GM12878 (cell line): ENCODE results near the gene FLT1. TPM values are rescaled to one million over a fixed set of nuclear protein-coding genes. Genes with fewer than 3 reads are reported as not detected.

Experiments
- ATAC-seq: fragments of 200-7000 bp; cut with Tn5 transposase; 3 replicates; pipeline ENCODE4 v1.9.1; 2020; ENCODE audit warnings: mild to moderate bottlenecking, moderate library complexity
- BruUV-seq: library from RNA; stranded (reverse); fragments of 400-500 nt; replicated peaks from 2 replicates; lab custom pipeline; 2021; lab: Mats Ljungman, UMichigan
- CTCF ChIA-PET: fragments of 300-600 bp; sonication (Branson Sonifier 250); formaldehyde crosslinking; extraction: SDS; loops from one replicate; lab custom pipeline; 2021; ENCODE audit warnings: inconsistent platforms; lab: Yijun Ruan, JAX
- POLR2A ChIA-PET: fragments of 350-600 bp; formaldehyde crosslinking; extraction: SDS; loops from one replicate; lab custom pipeline; 2021; ENCODE audit warnings: inconsistent platforms; lab: Charles Lee
- RAD21 ChIA-PET: fragments of 300-600 bp; sonication (Branson Sonifier 250); formaldehyde crosslinking; loops from one replicate; lab custom pipeline; 2023; ENCODE audit warnings: antibody characterized with exemption; ENCODE audit not compliant: unreplicated experiment; lab: Charles Lee
- SMC1A ChIA-PET: fragments of 300-600 bp; sonication (Branson Sonifier 250); formaldehyde crosslinking; loops from one replicate; lab custom pipeline; 2023; ENCODE audit not compliant: unreplicated experiment, uncharacterized antibody; lab: Charles Lee
- DNase-seq: peaks from one replicate; pipeline ENCODE4 v3.0.0-alpha.2; 2011; ENCODE audit warnings: low read depth, low spot score
- FAIRE-seq: peaks from 3 replicates; lab custom pipeline; 2011; peaks lifted over from hg19 to GRCh38; lab: Jason Lieb, UNC
- H2AFZ ChIP-seq: 2 replicates; pipeline ENCODE4 v1.6.0; 2011; ENCODE audit warnings: low read depth, low read length, control low read depth; ENCODE audit not compliant: control insufficient read depth
- H3K27ac ChIP-seq: 2 replicates; pipeline ENCODE4 v1.5.1; 2011; ENCODE audit warnings: control low read depth; ENCODE audit not compliant: control insufficient read depth, insufficient read depth
- H3K27me3 ChIP-seq, 2 experiments: replicated peaks in 1 of 2; 2 replicates each; pipeline versions ENCODE4 v1.6.0 to v1.6.1; 2011; ENCODE audit warnings: low read length in 1 of 2; ENCODE audit not compliant: control insufficient read depth in 2 of 2, insufficient read depth in 2 of 2
- H3K36me3 ChIP-seq, 2 experiments: 2 replicates each; pipeline ENCODE4 v1.5.1; 2011; ENCODE audit warnings: low read length in 1 of 2; ENCODE audit not compliant: control insufficient read depth in 2 of 2, insufficient read depth in 2 of 2
- H3K4me1 ChIP-seq: 2 replicates; pipeline ENCODE4 v1.6.1; 2011; ENCODE audit warnings: mild to moderate bottlenecking, low read length, moderate library complexity, mixed read lengths; ENCODE audit not compliant: control insufficient read depth, insufficient read depth
- H3K4me2 ChIP-seq: 2 replicates; pipeline ENCODE4 v1.6.0; 2011; ENCODE audit warnings: control low read depth; ENCODE audit not compliant: control insufficient read depth, insufficient read depth
- H3K4me3 ChIP-seq: fragments of 200-600 bp; sonication (generic); 2 replicates; pipeline ENCODE4 v1.5.1; 2016
- H3K79me2 ChIP-seq: 2 replicates; pipeline ENCODE4 v1.6.0; 2011; ENCODE audit warnings: low read length; ENCODE audit not compliant: control insufficient read depth, insufficient read depth
- H3K9ac ChIP-seq: 2 replicates; pipeline ENCODE4 v1.8.0; 2011; ENCODE audit warnings: low read length, control low read depth, mixed read lengths; ENCODE audit not compliant: control insufficient read depth, insufficient read depth
- H3K9me3 ChIP-seq: replicated peaks from 3 replicates; pipeline ENCODE4 v1.5.1; 2011; ENCODE audit warnings: mild to moderate bottlenecking, low read length; ENCODE audit not compliant: control insufficient read depth, insufficient read depth
- H4K20me1 ChIP-seq: 2 replicates; pipeline ENCODE4 v1.6.0; 2011; ENCODE audit not compliant: control insufficient read depth, insufficient read depth
- KAT2A ChIP-seq: conservative IDR thresholded peaks from 2 replicates; pipeline ENCODE4 v1.6.1; 2011; ENCODE audit warnings: low read depth, low read length; ENCODE audit not compliant: control insufficient read depth
- LARP7 ChIP-seq: fragments of 450-650 bp; IDR thresholded peaks from 2 replicates; pipeline ENCODE4 v1.6.1; 2017; ENCODE audit warnings: mild to moderate bottlenecking
- MEF2A ChIP-seq: IDR thresholded peaks from 2 replicates; pipeline ENCODE4 v1.6.1; 2011; ENCODE audit warnings: low read depth, mild to moderate bottlenecking, low read length, moderate library complexity; ENCODE audit not compliant: insufficient read depth
- WGBS: methylation state at CpG from one replicate; pipeline ENCODE4 v1.1.6; 2016; ENCODE audit warnings: low lambda C conversion rate; ENCODE audit not compliant: insufficient replicate concordance, insufficient coverage; ENCODE audit errors: missing lambda C conversion rate; 5-methylcytosine and 5-hydroxymethylcytosine counted together
- in situ Hi-C: fragments of 300-500 bp; cut with MboI; formaldehyde crosslinking; loops from 9 replicates; pipeline ENCODE4 v1.14.3; 2018; ENCODE audit warnings: mixed read lengths
- intact Hi-C: fragments of 100-400 bp; cut with micrococcal nuclease; formaldehyde crosslinking; loops from one replicate; pipeline ENCODE4 v1.14.2; 2022; ENCODE audit not compliant: unreplicated experiment
- polyA plus RNA-seq, 11 experiments: library from polyadenylated mRNA; depleted of rRNA in 4 of 11; unstranded in 6 of 11; stranded (reverse) in 5 of 11; fragments of >200 nt; fragmentation: Nextera tagmentation in 4 of 11; fragmentation: Illumina TruSeq in 1 of 11; extraction: Ambion mirVana in 4 of 11; extraction: Trizol in 1 of 11; gene quantifications; 1 replicate in 1 of 11; 2 replicates in 10 of 11; pipeline versions ENCODE4 v1.2.1 to v1.2.3, GENCODE V29; 2011 to 2016; ENCODE audit warnings: inconsistent platforms in 2 of 11, missing spikeins in 2 of 11, low read depth in 1 of 11
- total RNA-seq, 4 experiments: library from RNA; depleted of rRNA in 3 of 4; stranded (reverse); fragments of >200 nt in 3 of 4; fragmentation: Illumina TruSeq in 1 of 4; extraction: Trizol in 1 of 4; gene quantifications; 2 replicates each; pipeline versions ENCODE4 v1.2.1 to v1.2.3, GENCODE V29; 2013 to 2021
- TF ChIP-seq, protein P1 (sequence below): fragments of 450-650 bp; formaldehyde crosslinking; IDR thresholded peaks from 2 replicates; pipeline ENCODE4 v1.5.0; 2022; ENCODE audit warnings: mild to moderate bottlenecking, missing genetic modification characterization

Gene FLT1
- total and polyA plus RNA-seq, 10 of the 15 experiments (the other 5 are each of a cell fraction or from before 2014, with no cell fraction given) = 0.55 to 5.6 (median 0.84) TPM

- no peak overlapping the region for H3K4me2 ChIP-seq
- SMC1A ChIA-PET = interaction anchor here (0.7 kb wide), 1 partner anchor 1705 kb away, joined by 3 read pairs; no protein-coding TSS in a partner anchor
- H3K79me2 ChIP-seq = no peaks in the 10 kb centered on the region
- RAD21 ChIA-PET = interaction anchor here (2.0 kb wide), 1 partner anchor 171 kb away, joined by 5 read pairs; no protein-coding TSS in a partner anchor
- H3K27me3 ChIP-seq = peaks cover 15 to 33% of the 10 kb centered on the region in 2 experiments
- H3K4me1 ChIP-seq = no peaks in the 10 kb centered on the region
- no peak overlapping the region for H3K4me3 ChIP-seq
- CTCF ChIA-PET = no interaction called here
- no peak for ATAC-seq
- FAIRE-seq = no peak
- intact Hi-C loops (no loop called here), in situ Hi-C loops (no loop called here)
- no peaks in the 10 kb centered on the region for H4K20me1 ChIP-seq
- no peak for DNase-seq
- H3K27ac ChIP-seq = no peak overlapping the region
- H2AFZ ChIP-seq = no peak overlapping the region
- BruUV-seq = no TSS peak
- no peak overlapping the region for H3K9ac ChIP-seq
- no peaks in the 10 kb centered on the region for H3K9me3 ChIP-seq
- TF ChIP-seq LARP7 (no peak), KAT2A (no peak), MEF2A (no peak)
- TF ChIP-seq, protein P1, sequence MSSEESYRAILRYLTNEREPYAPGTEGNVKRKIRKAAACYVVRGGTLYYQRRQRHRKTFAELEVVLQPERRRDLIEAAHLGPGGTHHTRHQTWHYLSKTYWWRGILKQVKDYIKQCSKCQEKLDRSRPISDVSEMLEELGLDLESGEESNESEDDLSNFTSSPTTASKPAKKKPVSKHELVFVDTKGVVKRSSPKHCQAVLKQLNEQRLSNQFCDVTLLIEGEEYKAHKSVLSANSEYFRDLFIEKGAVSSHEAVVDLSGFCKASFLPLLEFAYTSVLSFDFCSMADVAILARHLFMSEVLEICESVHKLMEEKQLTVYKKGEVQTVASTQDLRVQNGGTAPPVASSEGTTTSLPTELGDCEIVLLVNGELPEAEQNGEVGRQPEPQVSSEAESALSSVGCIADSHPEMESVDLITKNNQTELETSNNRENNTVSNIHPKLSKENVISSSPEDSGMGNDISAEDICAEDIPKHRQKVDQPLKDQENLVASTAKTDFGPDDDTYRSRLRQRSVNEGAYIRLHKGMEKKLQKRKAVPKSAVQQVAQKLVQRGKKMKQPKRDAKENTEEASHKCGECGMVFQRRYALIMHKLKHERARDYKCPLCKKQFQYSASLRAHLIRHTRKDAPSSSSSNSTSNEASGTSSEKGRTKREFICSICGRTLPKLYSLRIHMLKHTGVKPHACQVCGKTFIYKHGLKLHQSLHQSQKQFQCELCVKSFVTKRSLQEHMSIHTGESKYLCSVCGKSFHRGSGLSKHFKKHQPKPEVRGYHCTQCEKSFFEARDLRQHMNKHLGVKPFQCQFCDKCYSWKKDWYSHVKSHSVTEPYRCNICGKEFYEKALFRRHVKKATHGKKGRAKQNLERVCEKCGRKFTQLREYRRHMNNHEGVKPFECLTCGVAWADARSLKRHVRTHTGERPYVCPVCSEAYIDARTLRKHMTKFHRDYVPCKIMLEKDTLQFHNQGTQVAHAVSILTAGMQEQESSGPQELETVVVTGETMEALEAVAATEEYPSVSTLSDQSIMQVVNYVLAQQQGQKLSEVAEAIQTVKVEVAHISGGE (CRISPR knock-in tag) = no peak
- POLR2A ChIA-PET = no interaction called here
- WGBS = 43% methylated on average over 10 of the region's 10 CpGs
- no peaks in the 10 kb centered on the region for H3K36me3 ChIP-seq
These were observed 1.2 kb upstream of the FLT1 start for GRCh38 chr13:28496188-28496564.
